Glutamatergic neuron (in vitro differentiated cells): ENCODE results near the gene CCDC134. TPM values are rescaled to one million over a fixed set of nuclear protein-coding genes. Genes with fewer than 3 reads are reported as not detected.

Experiments
- DNase-seq: peaks from one replicate; pipeline ENCODE4 v3.0.0; 2022
- H3K27ac Mint-ChIP-seq: one replicate; pipeline ENCODE4 v1.8.0; 2020; ENCODE audit warnings: mild to moderate bottlenecking, mixed read lengths, inconsistent platforms; ENCODE audit not compliant: unreplicated experiment
- H3K27me3 Mint-ChIP-seq: one replicate; pipeline ENCODE4 v1.8.0; 2020; ENCODE audit warnings: mild to moderate bottlenecking, moderate library complexity, mixed read lengths, inconsistent platforms; ENCODE audit not compliant: unreplicated experiment
- H3K36me3 Mint-ChIP-seq: one replicate; pipeline ENCODE4 v1.8.0; 2020; ENCODE audit warnings: mild to moderate bottlenecking, mixed read lengths, inconsistent platforms; ENCODE audit not compliant: unreplicated experiment
- H3K4me1 Mint-ChIP-seq: one replicate; pipeline ENCODE4 v1.8.0; 2020; ENCODE audit warnings: mild to moderate bottlenecking, low read depth, mixed read lengths, inconsistent platforms; ENCODE audit not compliant: unreplicated experiment
- H3K4me3 Mint-ChIP-seq: one replicate; pipeline ENCODE4 v1.8.0; 2020; ENCODE audit warnings: mild to moderate bottlenecking, mixed read lengths, inconsistent platforms; ENCODE audit not compliant: unreplicated experiment
- H3K9me3 Mint-ChIP-seq: one replicate; pipeline ENCODE4 v1.8.0; 2020; ENCODE audit warnings: mild to moderate bottlenecking, moderate library complexity, mixed read lengths, inconsistent platforms; ENCODE audit not compliant: unreplicated experiment
- CTCF ChIP-seq: fragments of 200-600 bp; sonication (generic); IDR thresholded peaks from one replicate; pipeline ENCODE4 v1.5.0; 2021; ENCODE audit not compliant: partially characterized antibody, unreplicated experiment
- total RNA-seq: library from RNA; stranded (reverse); fragmentation: NEBNext Ultra II Directional; extraction: Animal tissue kit (Norgen Biotek cat#: 25700); gene quantifications from one replicate; pipeline ENCODE4 v1.2.1, GENCODE V29; 2021; ENCODE audit not compliant: unreplicated experiment

The CCDC134 gene
- total RNA-seq, 1 donor from 2014 or later: 9.4 TPM

- no peak for TF ChIP-seq CTCF
- no peak for DNase-seq
- Mint-ChIP-seq H3K4me3 (no peak overlapping the region), H3K27ac (no peak overlapping the region), H3K36me3 (no peaks in the 10 kb centered on the region), H3K4me1 (peaks cover 29% of the 10 kb centered on the region), H3K27me3 (peaks cover under 1% of the 10 kb centered on the region), H3K9me3 (peaks cover 12% of the 10 kb centered on the region)
Measured at GRCh38 chr22:41826430-41827383, 26.2 kb downstream of the CCDC134 start.

- Mint-ChIP-seq H3K4me1 (peaks cover 24% of the 10 kb centered on the region), H3K27me3 (peaks cover 6% of the 10 kb centered on the region), H3K4me3 (no peak overlapping the region), H3K36me3 (no peaks in the 10 kb centered on the region), H3K9me3 (peaks cover 17% of the 10 kb centered on the region), H3K27ac (no peak overlapping the region)
- DNase-seq: no peak
- TF ChIP-seq CTCF: no peak
Measured at GRCh38 chr22:41827671-41828070, 27.2 kb downstream of the CCDC134 start.

- TF ChIP-seq CTCF: no peak
- Mint-ChIP-seq H3K4me1 (peaks cover 24% of the 10 kb centered on the region), H3K9me3 (peaks cover 16% of the 10 kb centered on the region), H3K27me3 (peaks cover 7% of the 10 kb centered on the region), H3K4me3 (peak overlapping the region; percentile 75), H3K27ac (peak overlapping the region; percentile 77), H3K36me3 (no peaks in the 10 kb centered on the region)
- peak; percentile 31 for DNase-seq
Measured at GRCh38 chr22:41828516-41828915, 28.0 kb downstream of the CCDC134 start.

GRCh38 chr22:41830174-41830573, 29.7 kb downstream of the CCDC134 start:
- Mint-ChIP-seq H3K4me3 (no peak overlapping the region), H3K27me3 (peaks cover 12% of the 10 kb centered on the region), H3K4me1 (peaks cover 21% of the 10 kb centered on the region), H3K36me3 (no peaks in the 10 kb centered on the region), H3K27ac (peak overlapping the region; percentile 62), H3K9me3 (peaks cover 19% of the 10 kb centered on the region)
- no peak for DNase-seq
- no peak for TF ChIP-seq CTCF

- H3K4me1 Mint-ChIP-seq: peaks cover 17% of the 10 kb centered on the region
- no peak for DNase-seq
- H3K9me3 Mint-ChIP-seq: peaks cover 19% of the 10 kb centered on the region
- peak overlapping the region; percentile 87 for H3K4me3 Mint-ChIP-seq
- H3K27ac Mint-ChIP-seq: peak overlapping the region; percentile 99
- peaks cover 5% of the 10 kb centered on the region for H3K36me3 Mint-ChIP-seq
- peaks cover 12% of the 10 kb centered on the region for H3K27me3 Mint-ChIP-seq
- no peak for TF ChIP-seq CTCF
Measured at GRCh38 chr22:41831383-41831782, 30.9 kb downstream of the CCDC134 start.
